Measurements from ENCODE around the gene TRMT112. TPM values are rescaled to one million over a fixed set of nuclear protein-coding genes. Genes with fewer than 3 reads are reported as not detected.

The TRMT112 gene
- total RNA-seq (2021; ENCODE audit: unreplicated experiment) (341 TPM), Bru-seq, nascent RNA (percentile 97 among the genes with signal in this experiment), BruChase-seq, experiment 1, labeled RNA remaining after a 2-hour chase (percentile 99 among the genes with signal in this experiment), BruChase-seq, experiment 2, labeled RNA remaining after a 6-hour chase (percentile 100 among the genes with signal in this experiment)
- 654 TPM for polyA plus RNA-seq (2012; ENCODE audit: insufficient read length)
- long read RNA-seq, transcript TRMT112-205 (3 exons, 659 nt): minor isoform, 7 of 340 reads
- long read RNA-seq, transcript TRMT112-206 (4 exons, 1,106 nt): major isoform, 274 of 340 reads
- long read RNA-seq, transcript TRMT112-203 (3 exons, 823 nt): minor isoform, 33 of 340 reads
- long read RNA-seq, transcript TRMT112-201 (4 exons, 561 nt): minor isoform, 6 of 340 reads
- long read RNA-seq, partial matches to known transcripts: 1 of 340 reads
- long read RNA-seq, other reads (novel, unspliced or antisense): 16 of 340 reads

DNA sequence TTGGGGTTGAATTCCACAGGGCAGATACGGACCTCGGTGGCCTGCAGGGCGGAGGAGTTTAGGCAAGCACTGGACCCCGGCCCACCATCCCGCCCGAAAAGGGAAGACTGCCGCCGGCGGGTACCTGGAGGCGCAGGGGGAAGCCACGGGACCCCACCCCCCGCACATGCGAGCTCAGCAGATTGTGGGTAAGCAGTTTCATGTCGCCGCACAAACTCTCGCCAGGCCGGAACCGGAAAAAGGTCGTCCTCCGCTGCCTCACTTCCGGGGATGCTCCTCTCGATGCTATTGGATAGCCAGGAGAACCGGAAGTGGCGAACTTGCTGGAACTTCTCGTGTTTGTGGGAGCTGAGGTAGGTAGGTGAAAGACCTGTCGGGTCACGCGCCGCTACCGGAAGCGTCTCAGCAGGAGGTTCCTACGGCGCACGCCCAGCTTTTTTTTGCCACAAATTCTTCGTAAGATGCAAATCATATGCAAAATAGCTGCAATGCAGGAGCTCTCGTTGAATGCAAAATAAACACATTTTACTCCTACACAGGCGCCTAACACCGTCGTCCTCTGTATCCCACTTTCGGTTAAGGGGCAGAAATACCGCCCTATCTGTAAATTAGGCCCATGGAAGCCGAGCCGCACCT is at the start of gene TRMT112:
TRMT112 (minus strand) TSS at position 235 of the 636 bp plus-strand sequence; CDS start at position 202, 33 bp downstream.
- Histone ChIP-seq H3K4me3 (ENCODE audit: low read depth in 2 of 2, low read length in 2 of 2) (peak within 1 kb of the TSS; percentile 74 to 77), H3K27ac (ENCODE audit: low read length) (peak within 1 kb of the TSS; percentile 100), H3K4me1 (ENCODE audit: control insufficient read depth, insufficient read depth, low read length) (peaks cover 43% of the 10 kb centered on the region), H3K9me3 (ENCODE audit: control insufficient read depth, insufficient read depth, low read depth, low read length) (no peaks in the 10 kb centered on the region), H3K36me3 (ENCODE audit: control insufficient read depth, insufficient read depth, low read length) (peaks cover 2% of the 10 kb centered on the region; the same call in 1 of the 2 replicates), H3K27me3 (ENCODE audit: control insufficient read depth, insufficient read depth, low read length) (no peaks in the 10 kb centered on the region)
- no TSS peak for BruUV-seq (replicated peaks)
- peak; percentile 97 for DNase-seq (ENCODE audit: low read depth, low spot score)
- in situ Hi-C loops (cut with HindIII; ENCODE audit: low pct_unique_long_range_greater_than_20kb, low sequenced_read_pairs) (no loop called here), intact Hi-C loops (cut with micrococcal nuclease; ENCODE audit: unreplicated experiment) (no loop called here)
- TF ChIP-seq POLR2AphosphoS5 (IDR thresholded peaks at IDR 0.05; ENCODE audit: low read depth, low read length): peak; percentile 87; the same call in 1 of the 2 replicates
- TF ChIP-seq, protein P1, sequence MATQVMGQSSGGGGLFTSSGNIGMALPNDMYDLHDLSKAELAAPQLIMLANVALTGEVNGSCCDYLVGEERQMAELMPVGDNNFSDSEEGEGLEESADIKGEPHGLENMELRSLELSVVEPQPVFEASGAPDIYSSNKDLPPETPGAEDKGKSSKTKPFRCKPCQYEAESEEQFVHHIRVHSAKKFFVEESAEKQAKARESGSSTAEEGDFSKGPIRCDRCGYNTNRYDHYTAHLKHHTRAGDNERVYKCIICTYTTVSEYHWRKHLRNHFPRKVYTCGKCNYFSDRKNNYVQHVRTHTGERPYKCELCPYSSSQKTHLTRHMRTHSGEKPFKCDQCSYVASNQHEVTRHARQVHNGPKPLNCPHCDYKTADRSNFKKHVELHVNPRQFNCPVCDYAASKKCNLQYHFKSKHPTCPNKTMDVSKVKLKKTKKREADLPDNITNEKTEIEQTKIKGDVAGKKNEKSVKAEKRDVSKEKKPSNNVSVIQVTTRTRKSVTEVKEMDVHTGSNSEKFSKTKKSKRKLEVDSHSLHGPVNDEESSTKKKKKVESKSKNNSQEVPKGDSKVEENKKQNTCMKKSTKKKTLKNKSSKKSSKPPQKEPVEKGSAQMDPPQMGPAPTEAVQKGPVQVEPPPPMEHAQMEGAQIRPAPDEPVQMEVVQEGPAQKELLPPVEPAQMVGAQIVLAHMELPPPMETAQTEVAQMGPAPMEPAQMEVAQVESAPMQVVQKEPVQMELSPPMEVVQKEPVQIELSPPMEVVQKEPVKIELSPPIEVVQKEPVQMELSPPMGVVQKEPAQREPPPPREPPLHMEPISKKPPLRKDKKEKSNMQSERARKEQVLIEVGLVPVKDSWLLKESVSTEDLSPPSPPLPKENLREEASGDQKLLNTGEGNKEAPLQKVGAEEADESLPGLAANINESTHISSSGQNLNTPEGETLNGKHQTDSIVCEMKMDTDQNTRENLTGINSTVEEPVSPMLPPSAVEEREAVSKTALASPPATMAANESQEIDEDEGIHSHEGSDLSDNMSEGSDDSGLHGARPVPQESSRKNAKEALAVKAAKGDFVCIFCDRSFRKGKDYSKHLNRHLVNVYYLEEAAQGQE (IDR thresholded peaks at IDR 0.05; ENCODE audit: insufficient read depth in 1 of 2, low read depth in 2 of 2, low read length in 1 of 2): 0 out of 4 replicates have a peak, but pooled peaks of 1 of the 2 experiments have one; percentile 47
- TF ChIP-seq, protein P2, sequence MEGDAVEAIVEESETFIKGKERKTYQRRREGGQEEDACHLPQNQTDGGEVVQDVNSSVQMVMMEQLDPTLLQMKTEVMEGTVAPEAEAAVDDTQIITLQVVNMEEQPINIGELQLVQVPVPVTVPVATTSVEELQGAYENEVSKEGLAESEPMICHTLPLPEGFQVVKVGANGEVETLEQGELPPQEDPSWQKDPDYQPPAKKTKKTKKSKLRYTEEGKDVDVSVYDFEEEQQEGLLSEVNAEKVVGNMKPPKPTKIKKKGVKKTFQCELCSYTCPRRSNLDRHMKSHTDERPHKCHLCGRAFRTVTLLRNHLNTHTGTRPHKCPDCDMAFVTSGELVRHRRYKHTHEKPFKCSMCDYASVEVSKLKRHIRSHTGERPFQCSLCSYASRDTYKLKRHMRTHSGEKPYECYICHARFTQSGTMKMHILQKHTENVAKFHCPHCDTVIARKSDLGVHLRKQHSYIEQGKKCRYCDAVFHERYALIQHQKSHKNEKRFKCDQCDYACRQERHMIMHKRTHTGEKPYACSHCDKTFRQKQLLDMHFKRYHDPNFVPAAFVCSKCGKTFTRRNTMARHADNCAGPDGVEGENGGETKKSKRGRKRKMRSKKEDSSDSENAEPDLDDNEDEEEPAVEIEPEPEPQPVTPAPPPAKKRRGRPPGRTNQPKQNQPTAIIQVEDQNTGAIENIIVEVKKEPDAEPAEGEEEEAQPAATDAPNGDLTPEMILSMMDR (IDR thresholded peaks at IDR 0.05): no peak
- TF ChIP-seq SIN3A (IDR thresholded peaks at IDR 0.05; ENCODE audit: borderline replicate concordance, insufficient read depth, low read depth, low read length): 0 out of 2 replicates have a peak, but pooled peaks have one; percentile 26
- peak; percentile 97 for TF ChIP-seq TCF7L2 (IDR thresholded peaks at IDR 0.05; ENCODE audit: low read depth, low read length)
- POLR2A ChIA-PET: interaction anchor here (0.5 to 2.0 kb wide), 12 partner anchors 11 to 48 kb away, joined by 3 to 12 read pairs (median 4); partner anchors contain the start of genes BAD and ESRRA
- ATAC-seq: peak; percentile 89
- CTCF ChIA-PET: interaction anchor here (0.6 to 2.3 kb wide), 16 partner anchors 13 to 76 kb away, joined by 3 to 21 read pairs (median 4); partner anchors contain the start of genes CATSPERZ, FKBP2 and GPR137

DNA sequence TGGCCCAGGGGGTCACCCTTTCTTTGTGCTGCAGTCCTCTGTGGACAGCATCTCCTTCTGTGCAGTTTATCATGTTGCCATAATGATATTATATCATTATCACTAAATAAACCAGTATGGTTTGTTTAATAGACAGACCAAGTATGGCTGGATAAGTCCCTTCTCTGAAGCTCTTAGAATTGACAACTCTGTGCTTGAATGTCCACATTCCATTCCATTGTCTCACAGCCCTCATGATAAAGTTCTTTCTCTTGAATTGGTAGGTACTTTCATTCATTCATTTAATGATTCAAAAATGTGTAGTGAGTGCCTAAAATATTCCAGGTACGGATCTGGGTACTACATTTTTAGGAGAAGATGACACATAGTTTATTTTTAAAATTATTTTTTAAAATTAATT is 49.4 kb upstream of the TRMT112 start:
- Histone ChIP-seq H3K4me1 (ENCODE audit: control insufficient read depth, insufficient read depth, low read length) (no peaks in the 10 kb centered on the region), H3K27me3 (ENCODE audit: control insufficient read depth, insufficient read depth, low read length) (no peaks in the 10 kb centered on the region), H3K4me3 (ENCODE audit: low read depth in 2 of 2, low read length in 2 of 2) (no peak overlapping the region), H3K36me3 (ENCODE audit: control insufficient read depth, insufficient read depth, low read length) (peaks cover 6% of the 10 kb centered on the region), H3K9me3 (ENCODE audit: control insufficient read depth, insufficient read depth, low read depth, low read length) (no peaks in the 10 kb centered on the region), H3K27ac (ENCODE audit: low read length) (no peak overlapping the region)
- DNase-seq (ENCODE audit: low read depth, low spot score) (no peak), ATAC-seq (no peak)
- intact Hi-C loops (cut with micrococcal nuclease; ENCODE audit: unreplicated experiment): no loop called here
- in situ Hi-C loops (cut with HindIII; ENCODE audit: low pct_unique_long_range_greater_than_20kb, low sequenced_read_pairs): no loop called here
- BruUV-seq (replicated peaks): no TSS peak
- ChIA-PET CTCF (interaction anchor here (0.7 kb wide), 1 partner anchor 11 kb away, joined by 4 read pairs; no protein-coding TSS in a partner anchor), POLR2A (interaction anchor here (0.7 kb wide), 1 partner anchor 28 kb away, joined by 3 read pairs; no protein-coding TSS in a partner anchor)
- TF ChIP-seq, protein P1 (IDR thresholded peaks at IDR 0.05; ENCODE audit: insufficient read depth in 1 of 2, low read depth in 2 of 2, low read length in 1 of 2): no peak
- TF ChIP-seq, protein P2 (IDR thresholded peaks at IDR 0.05): no peak
- no peak for TF ChIP-seq SIN3A (IDR thresholded peaks at IDR 0.05; ENCODE audit: borderline replicate concordance, insufficient read depth, low read depth, low read length)
- no peak for TF ChIP-seq POLR2AphosphoS5 (IDR thresholded peaks at IDR 0.05; ENCODE audit: low read depth, low read length)
